ENCODE data around the gene SERP2.

The SERP2 gene

GRCh38 chr13:44382635-44383145 lies 9.1 kb downstream of the SERP2 start:
- TF ChIP-seq CTCF (IDR thresholded peaks at IDR 0.05; ENCODE audit: low read depth, low read length, missing control alignments): no peak
- in situ Hi-C loops (cut with HindIII; ENCODE audit: low sequenced_read_pairs): no loop called here
- no peak overlapping the region for H3K4me3 ChIP-seq (ENCODE audit: low read depth, low read length)
- DNase-seq (ENCODE audit: low read depth): no peak

GRCh38 chr13:44383945-44384344 lies 10.3 kb downstream of the SERP2 start:
- TF ChIP-seq CTCF (IDR thresholded peaks at IDR 0.05; ENCODE audit: low read depth, low read length, missing control alignments): no peak
- DNase-seq (ENCODE audit: low read depth): no peak

GRCh38 chr13:44384778-44385177 lies 11.2 kb downstream of the SERP2 start:
- in situ Hi-C loops (cut with HindIII; ENCODE audit: low sequenced_read_pairs): no loop called here
- H3K4me3 ChIP-seq (ENCODE audit: low read depth, low read length): no peak overlapping the region
- no peak for DNase-seq (ENCODE audit: low read depth)
- TF ChIP-seq CTCF (IDR thresholded peaks at IDR 0.05; ENCODE audit: low read depth, low read length, missing control alignments): no peak

More at GRCh38 chr13:44383945-44384344, 10.3 kb downstream of the SERP2 start:
- H3K4me3 ChIP-seq (ENCODE audit: low read depth, low read length): no peak overlapping the region
- in situ Hi-C loops (cut with HindIII; ENCODE audit: low sequenced_read_pairs): no loop called here

DNA sequence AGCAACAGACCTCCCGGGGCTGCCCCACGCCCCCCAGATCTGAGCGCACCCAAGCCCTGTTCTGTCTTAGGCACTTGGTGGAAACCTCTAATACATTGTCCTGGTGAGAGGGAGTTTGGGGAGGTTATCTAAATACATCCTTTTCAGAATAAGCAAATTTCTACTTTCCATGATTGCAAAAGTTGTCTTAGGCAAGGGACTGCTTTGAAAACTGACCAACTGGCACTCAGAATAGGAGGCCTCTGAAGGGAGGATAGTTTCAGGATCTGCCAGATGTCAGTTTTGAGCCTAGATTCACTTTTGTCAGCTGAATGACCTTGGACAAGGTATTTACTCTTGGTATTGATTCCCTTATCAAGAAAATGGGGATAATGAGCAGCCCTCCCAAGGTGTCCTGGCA lies 11.8 kb downstream of the SERP2 start:
- in situ Hi-C loops (cut with HindIII; ENCODE audit: low sequenced_read_pairs): no loop called here
- no peak for DNase-seq (ENCODE audit: low read depth)
- no peak overlapping the region for H3K4me3 ChIP-seq (ENCODE audit: low read depth, low read length)
- no peak for TF ChIP-seq CTCF (IDR thresholded peaks at IDR 0.05; ENCODE audit: low read depth, low read length, missing control alignments)

- TF ChIP-seq CTCF (IDR thresholded peaks at IDR 0.05; ENCODE audit: low read depth, low read length, missing control alignments): no peak
- H3K4me3 ChIP-seq (ENCODE audit: low read depth, low read length): no peak overlapping the region
- DNase-seq (ENCODE audit: low read depth): no peak
- in situ Hi-C loops (cut with HindIII; ENCODE audit: low sequenced_read_pairs): no loop called here
These were observed 12.2 kb downstream of the SERP2 start for GRCh38 chr13:44385847-44386246.

DNA sequence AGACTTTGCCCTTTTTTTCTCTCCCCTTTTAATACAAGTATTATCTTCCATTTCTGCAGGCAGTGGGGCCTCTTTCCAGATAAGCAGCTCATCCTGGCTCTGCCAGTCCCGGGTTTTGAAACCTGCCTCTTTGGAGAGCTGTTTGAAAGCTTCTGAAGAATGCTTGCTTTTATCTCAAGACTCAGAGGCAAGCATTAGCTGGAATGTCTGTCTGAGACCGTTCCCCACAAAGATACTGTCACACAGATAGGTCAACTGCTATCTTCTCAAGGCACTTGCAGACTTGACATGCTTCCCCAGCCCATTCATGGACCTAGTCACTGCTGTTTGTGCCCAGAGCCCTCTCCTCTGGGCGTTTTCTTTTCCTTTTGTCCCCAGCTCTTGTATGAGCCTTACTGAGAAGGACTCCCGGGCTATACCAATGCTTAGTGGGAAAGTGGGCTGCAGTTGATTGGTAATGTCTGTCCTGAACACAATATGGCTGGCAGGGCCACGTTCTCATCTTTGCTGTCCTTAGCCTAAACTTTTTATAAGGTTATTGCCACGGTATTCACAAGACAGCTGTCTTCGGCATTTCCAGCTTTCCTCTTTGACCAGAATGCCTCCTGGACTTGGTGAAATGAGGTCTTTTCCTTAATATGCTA lies 13.4 kb downstream of the SERP2 start:
- TF ChIP-seq CTCF (IDR thresholded peaks at IDR 0.05; ENCODE audit: low read depth, low read length, missing control alignments): no peak
- no peak for DNase-seq (ENCODE audit: low read depth)
- in situ Hi-C loops (cut with HindIII; ENCODE audit: low sequenced_read_pairs): no loop called here
- no peak overlapping the region for H3K4me3 ChIP-seq (ENCODE audit: low read depth, low read length)

All from astrocyte of the cerebellum (primary cell).